ENCODE measurements around the gene PRR22.

GRCh38 chr19:5828661-5829566 lies 44.4 kb upstream of the PRR22 start:
- TF ChIP-seq CTCF (conservative IDR thresholded peaks at IDR 0.05) (no peak), ZFX (IDR thresholded peaks at IDR 0.05) (no peak)
